Measurements from ENCODE around the gene NEU2. TPM values are rescaled to one million over a fixed set of nuclear protein-coding genes. Genes with fewer than 3 reads are reported as not detected.
A peak's percentile ranks its signal among the peaks of the same experiment; 100 is the strongest.

The NEU2 gene
- total and polyA plus RNA-seq, 2 of the 4 experiments (the other 2 are of a cell fraction), result not detected

- H2BK20ac ChIP-seq (ENCODE audit: low read depth, low read length), result no peak overlapping the region
- no peaks in the 10 kb centered on the region for H4K20me1 ChIP-seq (ENCODE audit: insufficient read depth, low read length)
- dilution Hi-C loops (cut with HindIII; ENCODE audit: low sequenced_read_pairs, unreplicated experiment), result no loop called here
- no peak overlapping the region for H4K5ac ChIP-seq (ENCODE audit: low read depth, low read length)
- no peaks in the 10 kb centered on the region for H3K36me3 ChIP-seq (ENCODE audit: control insufficient read depth, insufficient read depth, low read length)
- H2AK5ac ChIP-seq (ENCODE audit: low read depth, low read length), result no peak overlapping the region
- H2AFZ ChIP-seq (replicated peaks; ENCODE audit: low read length, poor library complexity), result peak overlapping the region; percentile 33
- no peak overlapping the region for H2AK9ac ChIP-seq (replicated peaks; ENCODE audit: low read depth, low read length, poor library complexity)
- no peaks in the 10 kb centered on the region for H3K9me3 ChIP-seq (ENCODE audit: control insufficient read depth, insufficient read depth, low read length)
- in situ Hi-C loops (cut with MboI; ENCODE audit: low sequenced_read_pairs), result no loop called here
- WGBS, 2 experiments (ENCODE audit: extremely low coverage in 2 of 2, insufficient read length in 1 of 2), result 20% methylated on average over 2 of the region's 8 CpGs; no CpG with 5 or more reads in 1 of the 2 experiments
- H3K23ac ChIP-seq (ENCODE audit: low read depth, low read length), result no peak overlapping the region
- POLR2A ChIA-PET (ENCODE audit: unreplicated experiment), result no interaction called here
- no peak overlapping the region for H3K9ac ChIP-seq (ENCODE audit: low read depth, low read length)
- peaks cover 6% of the 10 kb centered on the region for H3K27me3 ChIP-seq (ENCODE audit: control insufficient read depth, insufficient read depth, low read length)
- ATAC-seq (ENCODE audit: low read depth), result no peak
- no peak overlapping the region for H2BK15ac ChIP-seq (ENCODE audit: low read depth, low read length)
- H3K56ac ChIP-seq (ENCODE audit: extremely low read depth, insufficient read depth, low read length), result no peak overlapping the region
- no peak overlapping the region for H4K91ac ChIP-seq (ENCODE audit: insufficient read depth, low read depth, low read length)
- intact Hi-C loops (cut with micrococcal nuclease), result no loop called here
- peak; percentile 31 for DNase-seq
- H3K14ac ChIP-seq (replicated peaks; ENCODE audit: low read depth, low read length), result no peak overlapping the region
- no peak for TF ChIP-seq MXI1 (IDR thresholded peaks at IDR 0.05; ENCODE audit: borderline replicate concordance, low read depth, low read length)
- no peak for TF ChIP-seq MAFK (IDR thresholded peaks at IDR 0.05; ENCODE audit: low read depth, low read length)
- no peak for TF ChIP-seq CTCF (conservative IDR thresholded peaks at IDR 0.05; ENCODE audit: low read depth, low read length)
- TF ChIP-seq RAD21 (IDR thresholded peaks at IDR 0.05; ENCODE audit: low read length), result no peak
- no peak for TF ChIP-seq POLR2A (IDR thresholded peaks at IDR 0.05; ENCODE audit: low read depth, low read length)
- no peak for TF ChIP-seq CHD1 (IDR thresholded peaks at IDR 0.05; ENCODE audit: low read depth, low read length)
- no peak for TF ChIP-seq FOS (IDR thresholded peaks at IDR 0.05; ENCODE audit: low read depth, low read length)
- TF ChIP-seq MAZ (IDR thresholded peaks at IDR 0.05; ENCODE audit: borderline replicate concordance, low read depth, low read length), result no peak
- no peak for TF ChIP-seq RCOR1 (IDR thresholded peaks at IDR 0.05; ENCODE audit: insufficient replicate concordance, low read length)
- TF ChIP-seq, protein P1, sequence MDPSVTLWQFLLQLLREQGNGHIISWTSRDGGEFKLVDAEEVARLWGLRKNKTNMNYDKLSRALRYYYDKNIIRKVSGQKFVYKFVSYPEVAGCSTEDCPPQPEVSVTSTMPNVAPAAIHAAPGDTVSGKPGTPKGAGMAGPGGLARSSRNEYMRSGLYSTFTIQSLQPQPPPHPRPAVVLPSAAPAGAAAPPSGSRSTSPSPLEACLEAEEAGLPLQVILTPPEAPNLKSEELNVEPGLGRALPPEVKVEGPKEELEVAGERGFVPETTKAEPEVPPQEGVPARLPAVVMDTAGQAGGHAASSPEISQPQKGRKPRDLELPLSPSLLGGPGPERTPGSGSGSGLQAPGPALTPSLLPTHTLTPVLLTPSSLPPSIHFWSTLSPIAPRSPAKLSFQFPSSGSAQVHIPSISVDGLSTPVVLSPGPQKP (IDR thresholded peaks at IDR 0.05; ENCODE audit: borderline replicate concordance, low read depth, low read length), result no peak
- TF ChIP-seq SMC3 (IDR thresholded peaks at IDR 0.05; ENCODE audit: low read depth, low read length), result no peak
- no peak for TF ChIP-seq BHLHE40 (IDR thresholded peaks at IDR 0.05; ENCODE audit: low read depth, low read length)
- no peak for TF ChIP-seq NFE2L2 (IDR thresholded peaks at IDR 0.05; ENCODE audit: low read depth, low read length)
- H2BK5ac ChIP-seq (ENCODE audit: low read depth, low read length, poor library complexity, severe bottlenecking), result no peak overlapping the region
- H3K18ac ChIP-seq (ENCODE audit: low read depth, low read length), result no peak overlapping the region
- no peak overlapping the region for H2BK120ac ChIP-seq (ENCODE audit: low read depth, low read length)
- no peak overlapping the region for H3K4me3 ChIP-seq (ENCODE audit: insufficient read depth, low read depth, low read length)
- no peak overlapping the region for H3K4ac ChIP-seq (ENCODE audit: low read depth, low read length)
- no peak overlapping the region for H3K4me2 ChIP-seq (ENCODE audit: low read depth, low read length)
- CTCF ChIA-PET, result interaction anchor here (0.6 kb wide), 1 partner anchor 12 kb away, joined by 3 read pairs; no protein-coding TSS in a partner anchor
- no peaks in the 10 kb centered on the region for H3K79me1 ChIP-seq (ENCODE audit: low read depth in 1 of 2, low read length in 2 of 2)
- no TSS peak for BruUV-seq (replicated peaks)
- H3K9me1 ChIP-seq (ENCODE audit: insufficient read depth, low read length), result no peaks in the 10 kb centered on the region
- H3K27ac ChIP-seq (ENCODE audit: insufficient read depth, low read length), result no peak overlapping the region
- H4K8ac ChIP-seq (ENCODE audit: low read depth in 2 of 2, low read length in 2 of 2), result no peak overlapping the region
- H3K4me1 ChIP-seq (ENCODE audit: control insufficient read depth, insufficient read depth, low read length), result no peaks in the 10 kb centered on the region
Observed at GRCh38 chr2:233021771-233022170, 10.7 kb upstream of the NEU2 start.

Data from IMR-90 (cell line).